ENCODE data around the gene TTI1.

TTI1 gene

GRCh38 chr20:37997516-37997915 lies 35.7 kb downstream of the TTI1 start:
- DNase-seq, result no peak
- Histone ChIP-seq H3K27me3 (ENCODE audit: insufficient read depth, low read length, poor library complexity) (no peaks in the 10 kb centered on the region), H3K9me3 (ENCODE audit: insufficient read depth, low read length, severe bottlenecking) (no peaks in the 10 kb centered on the region), H3K4me2 (ENCODE audit: insufficient read depth, low read length) (no peak overlapping the region), H3K36me3 (ENCODE audit: insufficient read depth, low read length) (peaks cover 95% of the 10 kb centered on the region), H4K20me1 (ENCODE audit: insufficient read depth, low read length) (peaks cover 12% of the 10 kb centered on the region), H2AFZ (ENCODE audit: low read depth, low read length) (no peak overlapping the region), H3K4me1 (ENCODE audit: insufficient read depth, low read length) (no peaks in the 10 kb centered on the region), H3K79me2 (ENCODE audit: insufficient read depth, low read length) (no peaks in the 10 kb centered on the region), H3K27ac (ENCODE audit: low read length) (no peak overlapping the region), H3K4me3 (ENCODE audit: low read depth in 1 of 2, low read length in 2 of 2) (no peak overlapping the region), H3K9ac (ENCODE audit: low read depth, low read length) (no peak overlapping the region)
- no peak for ATAC-seq (ENCODE audit: insufficient read depth, low read depth)
- TF ChIP-seq CTCF (IDR thresholded peaks at IDR 0.05; ENCODE audit: borderline replicate concordance, extremely low read depth, low read length, poor library complexity, severe bottlenecking), result no peak
- TF ChIP-seq EZH2 (IDR thresholded peaks at IDR 0.05; ENCODE audit: borderline replicate concordance, low read depth, low read length, severe bottlenecking), result no peak

- Histone ChIP-seq H3K9me3 (ENCODE audit: insufficient read depth, low read length, severe bottlenecking) (no peaks in the 10 kb centered on the region), H3K79me2 (ENCODE audit: insufficient read depth, low read length) (no peaks in the 10 kb centered on the region), H3K4me1 (ENCODE audit: insufficient read depth, low read length) (no peaks in the 10 kb centered on the region), H4K20me1 (ENCODE audit: insufficient read depth, low read length) (peaks cover 10% of the 10 kb centered on the region), H3K4me2 (ENCODE audit: insufficient read depth, low read length) (no peak overlapping the region), H2AFZ (ENCODE audit: low read depth, low read length) (no peak overlapping the region), H3K36me3 (ENCODE audit: insufficient read depth, low read length) (peaks cover 95% of the 10 kb centered on the region), H3K27me3 (ENCODE audit: insufficient read depth, low read length, poor library complexity) (no peaks in the 10 kb centered on the region), H3K4me3 (ENCODE audit: low read depth in 1 of 2, low read length in 2 of 2) (no peak overlapping the region), H3K27ac (ENCODE audit: low read length) (no peak overlapping the region), H3K9ac (ENCODE audit: low read depth, low read length) (no peak overlapping the region)
- TF ChIP-seq CTCF (IDR thresholded peaks at IDR 0.05; ENCODE audit: borderline replicate concordance, extremely low read depth, low read length, poor library complexity, severe bottlenecking) (no peak), EZH2 (IDR thresholded peaks at IDR 0.05; ENCODE audit: borderline replicate concordance, low read depth, low read length, severe bottlenecking) (no peak)
- ATAC-seq (ENCODE audit: insufficient read depth, low read depth) (no peak), DNase-seq (no peak)
These were observed 37.2 kb downstream of the TTI1 start for GRCh38 chr20:37995856-37996605.

- ATAC-seq (ENCODE audit: insufficient read depth, low read depth), result no peak
These were observed 38.7 kb downstream of the TTI1 start for GRCh38 chr20:37994512-37994911.

More at GRCh38 chr20:37994512-37994911, 38.7 kb downstream of the TTI1 start:
- Histone ChIP-seq H3K4me3 (ENCODE audit: low read depth in 1 of 2, low read length in 2 of 2) (no peak overlapping the region), H3K9me3 (ENCODE audit: insufficient read depth, low read length, severe bottlenecking) (no peaks in the 10 kb centered on the region), H4K20me1 (ENCODE audit: insufficient read depth, low read length) (peaks cover 10% of the 10 kb centered on the region), H3K36me3 (ENCODE audit: insufficient read depth, low read length) (peaks cover 95% of the 10 kb centered on the region), H3K27ac (ENCODE audit: low read length) (no peak overlapping the region), H3K79me2 (ENCODE audit: insufficient read depth, low read length) (no peaks in the 10 kb centered on the region), H3K27me3 (ENCODE audit: insufficient read depth, low read length, poor library complexity) (no peaks in the 10 kb centered on the region), H2AFZ (ENCODE audit: low read depth, low read length) (no peak overlapping the region), H3K4me2 (ENCODE audit: insufficient read depth, low read length) (no peak overlapping the region), H3K4me1 (ENCODE audit: insufficient read depth, low read length) (no peaks in the 10 kb centered on the region), H3K9ac (ENCODE audit: low read depth, low read length) (no peak overlapping the region)
- TF ChIP-seq EZH2 (IDR thresholded peaks at IDR 0.05; ENCODE audit: borderline replicate concordance, low read depth, low read length, severe bottlenecking) (no peak), CTCF (IDR thresholded peaks at IDR 0.05; ENCODE audit: borderline replicate concordance, extremely low read depth, low read length, poor library complexity, severe bottlenecking) (no peak)
- DNase-seq, result no peak
